HG03439 (cell line): ENCODE results near the gene DDR2.
"Not testable (repeated sequence)": the region's sequence is repeated elsewhere in the genome, so short reads cannot be mapped to it uniquely, and the experiment has no call there.

ENCODE experiments used
- ATAC-seq: cut with Tn5 transposase; IDR thresholded peaks from one replicate; pipeline ENCODE4 v1.9.1; 2021; ENCODE audit warnings: mild to moderate bottlenecking, moderate library complexity; ENCODE audit not compliant: unreplicated experiment

DDR2 gene

GRCh38 chr1:162632217-162632666 lies at the start of gene DDR2:
Gene DDR2, plus strand, starts transcription at chr1:162632464. Its CDS starts 86,600 bp downstream, at chr1:162719064.
- no peak for ATAC-seq

GRCh38 chr1:162582901-162583300 lies 49.4 kb upstream of the DDR2 start:
- not testable (repeated sequence) for ATAC-seq

DNA sequence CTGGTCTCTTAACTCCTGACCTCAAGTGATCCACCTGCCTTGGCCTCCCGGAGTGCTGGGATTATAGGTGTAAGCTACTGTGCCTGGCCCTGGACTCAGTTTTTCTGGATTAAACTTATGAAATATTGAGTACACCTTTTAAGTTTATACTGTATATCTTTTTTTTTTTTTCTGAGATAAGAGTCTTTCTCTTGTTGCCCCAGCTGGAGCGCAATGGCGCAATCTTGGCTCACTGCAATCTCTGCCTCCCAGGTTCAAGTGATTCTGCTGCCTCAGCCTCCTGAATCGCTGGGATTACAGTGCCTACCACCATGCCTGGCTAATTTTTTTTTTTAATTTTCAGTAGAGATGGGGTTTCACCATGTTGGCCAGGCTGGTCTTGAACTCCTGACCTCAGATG lies 47.2 kb upstream of the DDR2 start:
- not testable (repeated sequence) for ATAC-seq

DNA sequence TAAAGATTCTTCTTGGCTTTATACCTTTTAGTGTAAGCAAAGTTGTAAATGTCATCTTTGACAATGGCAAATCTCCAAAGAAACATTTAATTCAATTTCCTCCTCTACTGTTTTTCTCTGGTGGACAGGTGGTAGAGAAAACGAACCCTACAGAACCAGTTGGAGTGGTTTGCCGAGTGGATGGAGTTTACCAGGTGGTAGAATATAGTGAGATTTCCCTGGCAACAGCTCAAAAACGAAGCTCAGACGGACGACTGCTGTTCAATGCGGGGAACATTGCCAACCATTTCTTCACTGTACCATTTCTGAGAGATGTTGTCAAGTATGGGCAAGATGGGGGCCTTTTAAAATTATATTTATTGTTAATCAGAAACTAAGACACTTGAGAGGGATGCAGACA lies 44.9 kb upstream of the DDR2 start:
- no peak for ATAC-seq

GRCh38 chr1:162587761-162588260 lies 44.5 kb upstream of the DDR2 start:
- no peak for ATAC-seq

DNA sequence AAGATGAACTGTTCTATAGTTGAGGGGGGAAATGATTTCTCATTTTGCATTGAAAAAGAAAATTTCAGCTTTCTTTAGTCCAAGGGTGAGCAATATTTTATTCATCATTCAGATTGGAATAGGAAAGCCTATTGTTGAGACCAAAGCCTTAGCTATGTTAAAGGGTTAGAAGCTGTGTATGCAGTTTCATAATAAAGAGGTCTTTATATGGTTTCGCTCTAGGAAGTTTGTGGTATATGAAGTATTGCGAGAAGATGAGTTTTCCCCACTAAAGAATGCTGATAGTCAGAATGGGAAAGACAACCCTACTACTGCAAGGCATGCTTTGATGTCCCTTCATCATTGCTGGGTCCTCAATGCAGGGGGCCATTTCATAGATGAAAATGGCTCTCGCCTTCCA lies 42.2 kb upstream of the DDR2 start:
- ATAC-seq: no peak

- no peak for ATAC-seq
Measured at GRCh38 chr1:162590686-162591085, 41.6 kb upstream of the DDR2 start.

DNA sequence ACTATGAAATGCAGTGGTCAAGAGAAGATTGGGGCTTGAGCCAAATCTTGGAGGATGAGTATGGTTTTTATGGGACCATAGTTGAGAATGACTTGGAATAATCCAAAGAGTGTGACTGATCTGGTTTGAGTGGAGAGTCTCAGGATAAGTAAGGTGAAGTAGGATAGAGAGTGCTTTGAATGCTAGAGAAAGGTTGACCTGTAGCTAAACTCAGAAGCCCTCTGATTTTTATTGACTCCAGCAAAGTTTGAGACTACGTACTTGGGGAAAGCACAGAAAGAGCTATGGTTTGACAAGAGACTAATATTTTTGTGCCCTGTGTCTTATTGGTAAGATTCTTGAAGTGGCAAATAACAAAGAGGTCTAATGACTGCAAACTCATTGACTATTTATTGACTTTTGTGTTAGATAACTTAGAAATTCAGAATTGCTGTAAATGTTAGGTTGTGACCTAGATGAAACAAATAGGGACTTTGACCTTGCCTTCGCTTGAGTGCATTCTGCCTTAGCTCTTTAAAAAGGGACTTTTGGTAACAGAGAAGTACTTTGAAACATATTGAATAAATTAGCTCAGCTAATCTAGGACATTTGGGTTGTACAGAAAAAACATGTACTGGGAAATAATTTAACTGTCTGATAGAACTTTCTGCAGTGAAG lies 35.6 kb upstream of the DDR2 start:
- ATAC-seq: no peak

DNA sequence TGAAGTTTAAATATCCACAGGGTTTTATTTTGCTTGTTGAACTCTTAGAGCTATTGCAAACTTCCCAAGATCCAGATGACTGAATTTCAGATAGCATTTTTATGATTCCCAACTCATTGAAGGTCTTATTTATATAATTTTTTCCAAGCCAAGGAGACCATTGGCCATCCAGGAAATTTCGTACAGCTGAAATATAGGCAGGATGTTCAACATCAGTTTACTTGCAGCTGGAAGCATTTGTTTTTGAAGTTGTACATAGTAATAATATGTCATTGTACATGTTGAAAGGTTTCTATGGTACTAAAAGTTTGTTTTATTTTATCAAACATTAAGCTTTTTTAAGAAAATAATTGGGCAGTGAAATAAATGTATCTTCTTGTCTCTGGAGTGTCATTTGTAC lies 32.8 kb upstream of the DDR2 start:
- ATAC-seq: no peak

DNA sequence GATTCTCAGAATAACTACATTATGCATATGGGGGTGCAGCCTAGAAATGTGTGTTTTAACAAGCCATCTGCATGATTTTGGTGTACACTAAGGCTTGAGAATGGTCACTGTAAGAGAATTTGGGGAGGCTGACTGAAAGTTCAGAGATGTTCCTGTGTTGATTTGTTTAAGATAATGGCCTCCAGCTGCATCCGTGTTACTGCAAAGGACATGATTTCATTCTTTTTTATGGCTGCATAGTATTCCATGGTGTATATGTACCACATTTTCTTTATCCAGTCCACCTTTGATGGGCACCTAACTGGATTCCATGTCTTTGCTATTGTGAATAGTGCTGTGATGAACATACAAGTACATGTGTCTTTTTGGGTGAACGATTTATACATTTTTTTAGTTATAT lies 29.1 kb upstream of the DDR2 start:
- not testable (repeated sequence) for ATAC-seq

DNA sequence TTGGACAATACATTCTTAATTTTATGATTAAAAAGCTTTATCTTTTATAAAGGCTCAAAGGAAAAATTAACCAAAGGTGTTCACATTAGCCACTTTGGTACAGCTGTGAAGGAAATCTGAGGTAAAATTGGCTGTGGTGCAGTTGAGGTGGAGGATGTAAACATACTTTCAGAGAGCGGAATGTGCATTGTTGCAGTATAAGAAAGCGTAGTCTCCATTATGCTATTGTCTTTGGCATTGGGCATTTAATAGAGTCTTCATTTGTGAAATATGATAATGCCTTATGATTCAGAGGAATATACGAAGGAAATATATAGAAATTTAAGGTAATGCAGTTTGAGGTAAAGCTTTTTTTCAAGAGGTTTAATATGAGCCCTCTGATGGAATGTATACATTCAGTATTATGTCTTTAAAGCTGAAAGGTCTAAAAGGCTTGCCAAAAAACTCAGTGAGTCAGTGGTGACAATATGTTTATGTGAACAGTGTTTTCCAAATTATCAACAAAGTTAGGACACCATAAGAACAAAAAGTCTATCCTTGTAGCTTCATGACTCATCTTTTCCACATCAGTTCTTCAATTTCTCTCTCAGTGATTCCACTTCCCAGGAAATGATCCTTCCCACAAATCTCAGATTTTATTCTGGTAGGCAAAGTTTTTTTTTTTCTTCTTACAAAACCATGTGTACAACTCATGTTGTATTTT lies 26.9 kb upstream of the DDR2 start:
- no peak for ATAC-seq

DNA sequence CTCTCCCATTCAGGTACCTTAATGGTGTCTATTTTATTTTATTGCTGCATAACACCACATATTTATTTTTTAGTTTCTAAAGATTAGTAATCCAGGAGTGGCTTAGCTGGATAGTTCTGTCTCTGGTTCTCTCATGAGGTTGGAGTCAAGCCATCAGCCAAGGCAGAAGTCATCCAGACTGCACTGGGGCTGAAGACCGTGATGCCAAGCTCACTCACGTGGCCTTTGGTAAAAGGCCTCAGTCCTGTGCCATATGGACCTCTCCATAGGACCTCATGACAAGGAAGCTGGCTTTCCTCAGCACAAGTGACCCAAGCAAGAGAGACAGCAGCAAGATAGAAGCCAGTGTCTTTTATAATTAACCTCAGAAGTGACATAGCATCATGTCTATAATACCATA lies 23.0 kb upstream of the DDR2 start:
- no peak for ATAC-seq

DNA sequence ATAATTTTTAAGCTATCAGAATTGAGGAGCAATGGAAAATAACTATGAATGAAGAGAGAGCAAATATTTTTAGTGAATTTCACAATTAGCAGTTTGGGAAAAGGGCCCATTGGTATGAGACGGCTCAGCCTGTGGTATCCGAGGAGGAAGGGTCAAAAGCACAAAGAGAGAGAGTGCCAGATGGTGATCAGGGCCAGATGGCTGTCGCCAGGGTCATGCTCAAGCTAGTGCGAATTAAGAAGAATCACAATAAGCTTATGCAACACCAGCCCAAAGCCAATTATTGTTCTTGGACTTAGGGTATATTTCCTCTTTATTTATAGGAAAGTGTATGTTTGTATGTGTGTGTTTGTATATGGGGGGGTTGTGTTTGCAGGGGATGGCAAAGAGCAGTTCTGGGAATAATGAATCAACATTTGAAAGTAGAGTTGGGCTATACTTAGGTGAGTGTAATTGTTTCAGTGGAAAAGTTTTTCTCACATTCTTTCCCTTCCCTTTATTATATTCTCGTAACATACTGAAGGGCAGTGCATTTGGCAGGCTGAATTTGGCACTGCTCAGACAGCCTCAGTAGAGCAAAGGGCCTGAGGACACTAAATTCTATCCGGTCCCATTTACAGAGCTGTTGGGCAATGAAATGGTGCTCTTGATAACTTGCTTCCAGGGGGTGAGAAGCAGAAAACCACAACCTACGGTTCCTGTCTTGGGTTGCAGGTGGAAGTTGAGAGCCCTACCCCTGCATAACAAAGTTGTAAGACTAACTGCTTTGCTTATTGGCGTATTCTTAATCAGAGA lies 19.5 kb upstream of the DDR2 start:
- ATAC-seq: no peak

DNA sequence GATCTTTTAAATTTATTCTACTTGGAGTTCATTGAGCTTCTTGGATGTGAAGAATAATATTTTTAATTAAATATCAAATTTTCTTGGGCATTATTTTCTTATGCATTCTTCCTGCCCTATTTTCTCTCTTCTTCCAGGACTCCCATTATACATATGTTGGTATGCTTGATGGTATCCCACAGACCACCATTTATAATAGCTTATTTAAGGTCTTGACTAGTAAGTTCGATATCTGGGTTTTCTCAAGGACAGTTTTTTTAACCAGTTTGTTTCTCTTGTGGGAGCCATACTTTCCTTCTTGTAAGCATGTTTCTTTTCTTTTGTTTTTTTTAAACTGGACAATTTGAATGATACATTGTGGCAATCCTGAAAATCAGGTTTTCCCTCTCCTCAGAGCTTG lies 15.4 kb upstream of the DDR2 start:
- no peak for ATAC-seq

GRCh38 chr1:162617513-162617912 lies 14.8 kb upstream of the DDR2 start:
- no peak for ATAC-seq

- no peak for ATAC-seq
Measured at GRCh38 chr1:162619076-162619475, 13.2 kb upstream of the DDR2 start.

DNA sequence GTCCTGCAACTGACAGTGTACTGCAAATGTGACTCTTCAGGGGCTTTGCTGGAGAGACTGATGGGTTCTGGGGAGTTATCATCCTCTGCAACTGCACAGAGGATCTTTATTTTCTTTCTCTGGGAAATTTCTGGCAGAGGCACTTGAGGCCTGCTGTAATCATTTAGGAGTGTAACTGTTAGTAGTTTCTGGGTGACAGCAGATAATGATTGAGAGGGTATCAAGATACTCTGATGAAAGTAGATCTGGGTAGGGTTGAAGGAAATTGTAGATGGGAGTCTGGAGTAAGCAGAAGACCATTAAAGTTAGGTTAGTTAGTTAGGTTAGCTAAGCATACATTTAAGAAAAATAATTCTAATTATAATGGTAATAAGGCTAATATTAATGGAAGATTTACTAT lies 11.0 kb upstream of the DDR2 start:
- no peak for ATAC-seq

DNA sequence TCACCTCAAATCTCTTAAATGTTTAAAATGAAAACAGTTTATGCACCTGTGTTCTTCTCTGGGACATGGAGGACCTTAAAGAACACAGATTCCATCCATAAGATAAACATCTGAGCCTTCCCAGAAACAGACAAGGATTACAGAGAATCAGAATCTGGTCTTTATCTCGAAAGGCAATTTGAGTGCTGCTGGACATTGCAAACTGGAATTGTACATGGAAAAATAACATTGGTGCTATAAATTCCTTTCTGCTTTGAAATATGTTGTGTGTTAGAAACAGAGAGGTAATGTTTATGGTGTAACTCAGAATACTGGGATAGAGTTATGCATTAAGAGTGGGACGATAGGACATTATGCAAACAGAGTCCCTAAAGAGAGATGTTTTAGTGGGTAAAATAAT lies 6.6 kb upstream of the DDR2 start:
- no peak for ATAC-seq

- no peak for ATAC-seq
Measured at GRCh38 chr1:162626094-162626493, 6.2 kb upstream of the DDR2 start.

GRCh38 chr1:162626761-162627160 lies 5.5 kb upstream of the DDR2 start:
- ATAC-seq: no peak

DNA sequence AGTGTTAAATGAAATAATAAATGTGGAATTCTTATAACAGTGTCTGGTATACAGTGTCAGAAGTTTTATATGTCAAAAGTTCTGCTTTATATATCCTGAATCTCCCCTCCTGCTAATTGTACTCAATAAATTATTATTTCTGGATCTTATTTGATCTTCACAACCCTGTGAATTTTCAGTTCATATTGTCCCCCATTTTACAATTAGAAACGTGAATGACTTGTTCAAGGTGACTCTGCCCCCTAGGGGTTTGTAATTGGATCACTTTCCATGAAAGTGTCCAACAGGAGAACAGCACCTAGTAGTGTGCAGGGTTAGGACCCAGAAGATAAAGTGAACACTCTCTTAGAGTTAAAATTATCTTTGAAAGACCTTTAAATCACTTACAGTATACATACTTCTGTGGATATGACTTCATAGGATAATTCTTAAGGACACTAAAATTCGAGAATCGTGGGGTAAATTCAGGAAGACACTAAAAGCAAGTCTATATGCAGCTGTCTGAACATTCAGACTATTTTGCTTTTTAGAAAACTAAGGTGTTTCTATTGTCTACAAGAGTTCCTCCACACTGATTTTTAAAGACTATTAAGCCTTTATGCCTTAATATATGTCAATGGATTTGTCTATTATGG lies 4.5 kb upstream of the DDR2 start:
- no peak for ATAC-seq
